ENCODE data around the gene OR4C45. TPM values are rescaled to one million over a fixed set of nuclear protein-coding genes. Genes with fewer than 3 reads are reported as not detected.

Gene OR4C45
- total RNA-seq (2021; ENCODE audit: unreplicated experiment) (not detected), Bru-seq, nascent RNA (not detected), BruChase-seq, experiment 1, labeled RNA remaining after a 6-hour chase (not detected), BruChase-seq, experiment 2, labeled RNA remaining after a 2-hour chase (not detected)
- not detected in 2 replicates for polyA plus RNA-seq (2012)
- long read RNA-seq = 0 reads

DNA sequence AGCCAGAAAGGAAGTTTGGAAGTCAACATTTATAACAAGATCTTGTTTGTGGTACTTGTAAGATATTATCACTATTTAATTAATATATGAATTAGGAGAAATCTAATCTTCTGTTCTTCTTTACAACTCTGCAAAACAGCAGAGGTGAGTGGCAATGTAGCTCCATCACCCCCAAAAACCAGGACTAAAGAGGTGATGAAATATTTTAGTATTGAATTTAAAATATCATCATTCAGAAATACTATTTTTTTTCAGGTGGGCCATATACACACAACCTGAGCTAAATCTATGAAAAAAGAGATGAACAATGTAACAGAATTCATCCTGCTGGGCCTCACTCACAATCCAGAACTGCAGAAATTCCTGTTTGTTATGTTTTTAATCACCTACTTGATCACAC, at the start of gene OR4C45:
Gene OR4C45, plus strand, starts transcription at position 301 of the 400 bp plus-strand sequence.
- ATAC-seq (no peak), DNase-seq (ENCODE audit: low read depth, low spot score) (no peak)
- Histone ChIP-seq H2AFZ (ENCODE audit: low read depth, low read length, poor library complexity, severe bottlenecking) (no peak within 1 kb of the TSS), H3K36me3 (ENCODE audit: control insufficient read depth in 1 of 2, insufficient read depth in 2 of 2, low read length in 2 of 2) (no peaks in the 10 kb centered on the region), H3K9me2 (ENCODE audit: insufficient read depth) (no peaks in the 10 kb centered on the region), H3K4me3 (replicated peaks in 1 of 2; ENCODE audit: low read depth in 1 of 2, low read length in 2 of 2) (no peak within 1 kb of the TSS), H3K4me1 (ENCODE audit: control insufficient read depth in 1 of 2, insufficient read depth in 2 of 2, low read length in 2 of 2) (no peaks in the 10 kb centered on the region), H3K79me2 (ENCODE audit: insufficient read depth, low read length) (no peaks in the 10 kb centered on the region), H3K9ac (ENCODE audit: low read length) (no peak within 1 kb of the TSS), H3K27ac (ENCODE audit: low read depth, low read length) (no peak within 1 kb of the TSS), H3K9me3 (ENCODE audit: control insufficient read depth in 1 of 2, insufficient read depth in 1 of 2, low read depth in 1 of 2, low read length in 2 of 2) (no peaks in the 10 kb centered on the region; a peak in 1 of 4 replicates), H4K20me1 (ENCODE audit: insufficient read depth) (no peaks in the 10 kb centered on the region), H3K27me3 (ENCODE audit: insufficient read depth, low read length) (no peaks in the 10 kb centered on the region), H3K4me2 (ENCODE audit: low read length) (no peak within 1 kb of the TSS)
- intact Hi-C loops (cut with micrococcal nuclease) = no loop called here
- TF ChIP-seq CBX3 (IDR thresholded peaks at IDR 0.05; ENCODE audit: low read depth) (no peak), EZH2phosphoT487 (IDR thresholded peaks at IDR 0.05; ENCODE audit: borderline replicate concordance) (no peak), POLR2A (IDR thresholded peaks at IDR 0.05; ENCODE audit: borderline replicate concordance, extremely low read depth, insufficient read depth, insufficient read length) (no peak), MAX (IDR thresholded peaks at IDR 0.05) (no peak), RAD21 (IDR thresholded peaks at IDR 0.05; ENCODE audit: low read depth) (no peak), SIN3A (IDR thresholded peaks at IDR 0.05; ENCODE audit: low read depth) (no peak)
- TF ChIP-seq, protein P1, sequence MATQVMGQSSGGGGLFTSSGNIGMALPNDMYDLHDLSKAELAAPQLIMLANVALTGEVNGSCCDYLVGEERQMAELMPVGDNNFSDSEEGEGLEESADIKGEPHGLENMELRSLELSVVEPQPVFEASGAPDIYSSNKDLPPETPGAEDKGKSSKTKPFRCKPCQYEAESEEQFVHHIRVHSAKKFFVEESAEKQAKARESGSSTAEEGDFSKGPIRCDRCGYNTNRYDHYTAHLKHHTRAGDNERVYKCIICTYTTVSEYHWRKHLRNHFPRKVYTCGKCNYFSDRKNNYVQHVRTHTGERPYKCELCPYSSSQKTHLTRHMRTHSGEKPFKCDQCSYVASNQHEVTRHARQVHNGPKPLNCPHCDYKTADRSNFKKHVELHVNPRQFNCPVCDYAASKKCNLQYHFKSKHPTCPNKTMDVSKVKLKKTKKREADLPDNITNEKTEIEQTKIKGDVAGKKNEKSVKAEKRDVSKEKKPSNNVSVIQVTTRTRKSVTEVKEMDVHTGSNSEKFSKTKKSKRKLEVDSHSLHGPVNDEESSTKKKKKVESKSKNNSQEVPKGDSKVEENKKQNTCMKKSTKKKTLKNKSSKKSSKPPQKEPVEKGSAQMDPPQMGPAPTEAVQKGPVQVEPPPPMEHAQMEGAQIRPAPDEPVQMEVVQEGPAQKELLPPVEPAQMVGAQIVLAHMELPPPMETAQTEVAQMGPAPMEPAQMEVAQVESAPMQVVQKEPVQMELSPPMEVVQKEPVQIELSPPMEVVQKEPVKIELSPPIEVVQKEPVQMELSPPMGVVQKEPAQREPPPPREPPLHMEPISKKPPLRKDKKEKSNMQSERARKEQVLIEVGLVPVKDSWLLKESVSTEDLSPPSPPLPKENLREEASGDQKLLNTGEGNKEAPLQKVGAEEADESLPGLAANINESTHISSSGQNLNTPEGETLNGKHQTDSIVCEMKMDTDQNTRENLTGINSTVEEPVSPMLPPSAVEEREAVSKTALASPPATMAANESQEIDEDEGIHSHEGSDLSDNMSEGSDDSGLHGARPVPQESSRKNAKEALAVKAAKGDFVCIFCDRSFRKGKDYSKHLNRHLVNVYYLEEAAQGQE (IDR thresholded peaks at IDR 0.05; ENCODE audit: low read depth) = no peak
- CTCF ChIA-PET = no interaction called here
- RAD21 ChIA-PET (ENCODE audit: low non-redundant PET in 1 of 2, low total read pairs in 2 of 2, uncharacterized antibody in 2 of 2, unreplicated experiment in 2 of 2) = no interaction called here
- POLR2A ChIA-PET = no interaction called here
- BruUV-seq (replicated peaks) = no TSS peak

All from HCT116 (cell line).